Measurements from ENCODE around the gene CNFN.

The CNFN gene

GRCh38 chr19:42389899-42390298 is at the start of gene CNFN:
Gene CNFN, minus strand, starts transcription at chr19:42390297. Its CDS starts 1,260 bp downstream, at chr19:42389037.
- no peak for DNase-seq

GRCh38 chr19:42436006-42436405 is 45.9 kb upstream of the CNFN start:
- DNase-seq, result no peak

GRCh38 chr19:42435316-42435715 is 45.2 kb upstream of the CNFN start:
- DNase-seq, result no peak

- peak; percentile 9 to 36 for DNase-seq
Observed at GRCh38 chr19:42433503-42434260, 43.6 kb upstream of the CNFN start.

- no peak for DNase-seq
Observed at GRCh38 chr19:42431486-42431885, 41.4 kb upstream of the CNFN start.

GRCh38 chr19:42428676-42429075 is 38.6 kb upstream of the CNFN start:
- no peak for DNase-seq

- no peak for DNase-seq
Observed at GRCh38 chr19:42427313-42427712, 37.2 kb upstream of the CNFN start, which contains the start of gene LIPE. Gene LIPE, minus strand, starts transcription at chr19:42427388. Its CDS starts 239 bp downstream, at chr19:42427149.

GRCh38 chr19:42426643-42427042 is 36.5 kb upstream of the CNFN start:
- DNase-seq, result no peak

GRCh38 chr19:42424712-42425131 is 34.6 kb upstream of the CNFN start:
- DNase-seq, result no peak

- no peak for DNase-seq
Observed at GRCh38 chr19:42424345-42424707, 34.2 kb upstream of the CNFN start.

GRCh38 chr19:42423462-42424344 is 33.6 kb upstream of the CNFN start:
- DNase-seq, result peak; percentile 85 to 90

- peak; percentile 27 to 33 for DNase-seq
Observed at GRCh38 chr19:42422901-42423461, 32.9 kb upstream of the CNFN start.

GRCh38 chr19:42422092-42422900 is 32.2 kb upstream of the CNFN start:
- no peak for DNase-seq

- DNase-seq, result no peak
Observed at GRCh38 chr19:42421591-42422031, 31.5 kb upstream of the CNFN start.

GRCh38 chr19:42421101-42421500 is 31.0 kb upstream of the CNFN start:
- DNase-seq, result no peak

GRCh38 chr19:42420055-42420544 is 30.0 kb upstream of the CNFN start:
- peak in 1 of 2 experiments; percentile 47 for DNase-seq

- no peak for DNase-seq
Observed at GRCh38 chr19:42419309-42419708, 29.2 kb upstream of the CNFN start.

GRCh38 chr19:42412661-42413076 is 22.6 kb upstream of the CNFN start:
- DNase-seq, result no peak

- no peak for DNase-seq
Observed at GRCh38 chr19:42412227-42412626, 22.1 kb upstream of the CNFN start.

- no peak for DNase-seq
Observed at GRCh38 chr19:42411581-42412178, 21.6 kb upstream of the CNFN start.

GRCh38 chr19:42410371-42410770 is 20.3 kb upstream of the CNFN start:
- DNase-seq, result no peak

GRCh38 chr19:42409477-42409876 is 19.4 kb upstream of the CNFN start:
- DNase-seq, result no peak
